Measurements from ENCODE around the gene MUC4.

DNA sequence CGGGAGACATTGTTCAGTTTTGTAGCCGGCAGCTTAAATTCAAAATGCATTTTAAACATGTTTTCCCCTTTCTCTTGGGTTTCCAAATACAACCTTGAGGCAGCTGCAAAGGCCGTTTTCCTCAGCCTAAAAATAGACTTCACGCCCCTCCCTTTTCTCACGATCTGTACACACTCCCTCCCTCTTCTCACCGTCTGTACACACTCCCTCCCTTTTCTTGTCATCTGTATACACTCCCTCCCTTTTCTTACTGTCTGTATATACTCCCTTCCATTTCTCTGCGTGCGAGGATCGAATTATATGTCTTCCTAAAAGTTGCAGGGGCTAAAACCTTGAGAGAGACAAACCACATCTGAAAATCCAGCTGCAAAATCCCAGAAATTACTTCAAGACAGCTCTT lies 8.9 kb downstream of the MUC4 start:
- TF ChIP-seq, protein P1, sequence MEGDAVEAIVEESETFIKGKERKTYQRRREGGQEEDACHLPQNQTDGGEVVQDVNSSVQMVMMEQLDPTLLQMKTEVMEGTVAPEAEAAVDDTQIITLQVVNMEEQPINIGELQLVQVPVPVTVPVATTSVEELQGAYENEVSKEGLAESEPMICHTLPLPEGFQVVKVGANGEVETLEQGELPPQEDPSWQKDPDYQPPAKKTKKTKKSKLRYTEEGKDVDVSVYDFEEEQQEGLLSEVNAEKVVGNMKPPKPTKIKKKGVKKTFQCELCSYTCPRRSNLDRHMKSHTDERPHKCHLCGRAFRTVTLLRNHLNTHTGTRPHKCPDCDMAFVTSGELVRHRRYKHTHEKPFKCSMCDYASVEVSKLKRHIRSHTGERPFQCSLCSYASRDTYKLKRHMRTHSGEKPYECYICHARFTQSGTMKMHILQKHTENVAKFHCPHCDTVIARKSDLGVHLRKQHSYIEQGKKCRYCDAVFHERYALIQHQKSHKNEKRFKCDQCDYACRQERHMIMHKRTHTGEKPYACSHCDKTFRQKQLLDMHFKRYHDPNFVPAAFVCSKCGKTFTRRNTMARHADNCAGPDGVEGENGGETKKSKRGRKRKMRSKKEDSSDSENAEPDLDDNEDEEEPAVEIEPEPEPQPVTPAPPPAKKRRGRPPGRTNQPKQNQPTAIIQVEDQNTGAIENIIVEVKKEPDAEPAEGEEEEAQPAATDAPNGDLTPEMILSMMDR (IDR thresholded peaks at IDR 0.05; ENCODE audit: poor library complexity, severe bottlenecking), result no peak
- TF ChIP-seq SMC3 (conservative IDR thresholded peaks at IDR 0.05; ENCODE audit: poor library complexity), result no peak
- no peak for TF ChIP-seq EP300 (conservative IDR thresholded peaks at IDR 0.05; ENCODE audit: poor library complexity, severe bottlenecking)
- no peak for TF ChIP-seq EZH2 (IDR thresholded peaks at IDR 0.05; ENCODE audit: borderline replicate concordance, insufficient read depth, low read length, poor library complexity, severe bottlenecking)
- TF ChIP-seq POLR2AphosphoS5 (IDR thresholded peaks at IDR 0.05), result no peak
- TF ChIP-seq, protein P2, sequence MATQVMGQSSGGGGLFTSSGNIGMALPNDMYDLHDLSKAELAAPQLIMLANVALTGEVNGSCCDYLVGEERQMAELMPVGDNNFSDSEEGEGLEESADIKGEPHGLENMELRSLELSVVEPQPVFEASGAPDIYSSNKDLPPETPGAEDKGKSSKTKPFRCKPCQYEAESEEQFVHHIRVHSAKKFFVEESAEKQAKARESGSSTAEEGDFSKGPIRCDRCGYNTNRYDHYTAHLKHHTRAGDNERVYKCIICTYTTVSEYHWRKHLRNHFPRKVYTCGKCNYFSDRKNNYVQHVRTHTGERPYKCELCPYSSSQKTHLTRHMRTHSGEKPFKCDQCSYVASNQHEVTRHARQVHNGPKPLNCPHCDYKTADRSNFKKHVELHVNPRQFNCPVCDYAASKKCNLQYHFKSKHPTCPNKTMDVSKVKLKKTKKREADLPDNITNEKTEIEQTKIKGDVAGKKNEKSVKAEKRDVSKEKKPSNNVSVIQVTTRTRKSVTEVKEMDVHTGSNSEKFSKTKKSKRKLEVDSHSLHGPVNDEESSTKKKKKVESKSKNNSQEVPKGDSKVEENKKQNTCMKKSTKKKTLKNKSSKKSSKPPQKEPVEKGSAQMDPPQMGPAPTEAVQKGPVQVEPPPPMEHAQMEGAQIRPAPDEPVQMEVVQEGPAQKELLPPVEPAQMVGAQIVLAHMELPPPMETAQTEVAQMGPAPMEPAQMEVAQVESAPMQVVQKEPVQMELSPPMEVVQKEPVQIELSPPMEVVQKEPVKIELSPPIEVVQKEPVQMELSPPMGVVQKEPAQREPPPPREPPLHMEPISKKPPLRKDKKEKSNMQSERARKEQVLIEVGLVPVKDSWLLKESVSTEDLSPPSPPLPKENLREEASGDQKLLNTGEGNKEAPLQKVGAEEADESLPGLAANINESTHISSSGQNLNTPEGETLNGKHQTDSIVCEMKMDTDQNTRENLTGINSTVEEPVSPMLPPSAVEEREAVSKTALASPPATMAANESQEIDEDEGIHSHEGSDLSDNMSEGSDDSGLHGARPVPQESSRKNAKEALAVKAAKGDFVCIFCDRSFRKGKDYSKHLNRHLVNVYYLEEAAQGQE (IDR thresholded peaks at IDR 0.05; ENCODE audit: borderline replicate concordance), result no peak
- no peak for TF ChIP-seq TAF1 (IDR thresholded peaks at IDR 0.05; ENCODE audit: low read depth)
- TF ChIP-seq RAD21 (conservative IDR thresholded peaks at IDR 0.05), result no peak
- no peak for TF ChIP-seq MXI1 (conservative IDR thresholded peaks at IDR 0.05; ENCODE audit: poor library complexity, severe bottlenecking)
